Effector CD8-positive, alpha-beta T cell (primary cell): ENCODE results near the gene TAS2R7.
"Not testable (repeated sequence)": the region's sequence is repeated elsewhere in the genome, so short reads cannot be mapped to it uniquely, and the experiment has no call there.

Source experiments
- DNase-seq: peaks from one replicate; lab custom pipeline; 2025; lab: John Stamatoyannopoulos, UW
- total RNA-seq, 4 experiments: gene quantifications; one replicate each; lab custom pipeline; 2026; lab: John Stamatoyannopoulos, UW

TAS2R7 gene
- total RNA-seq = 0 to 0.12 (median 0) reads per million in 4 experiments

GRCh38 chr12:10802587-10802986 lies at the start of gene TAS2R7:
TAS2R7 (minus strand) TSS chr12:10802627; CDS start chr12:10802570, 57 bp downstream.
- no peak for DNase-seq

- DNase-seq = no peak
Observed at GRCh38 chr12:10851243-10851858, 48.9 kb upstream of the TAS2R7 start.

GRCh38 chr12:10849425-10849878 lies 47.0 kb upstream of the TAS2R7 start, which contains the start of gene PRR4:
PRR4 (minus strand) TSS chr12:10849475; CDS start chr12:10849437, 38 bp downstream.
- DNase-seq = no peak

- DNase-seq = no peak
Observed at GRCh38 chr12:10847744-10848143, 45.3 kb upstream of the TAS2R7 start.

- DNase-seq = no peak
Observed at GRCh38 chr12:10842862-10843261, 40.4 kb upstream of the TAS2R7 start.

- no peak for DNase-seq
Observed at GRCh38 chr12:10838461-10838860, 36.0 kb upstream of the TAS2R7 start.

- no peak for DNase-seq
Observed at GRCh38 chr12:10829994-10830393, 27.6 kb upstream of the TAS2R7 start.

GRCh38 chr12:10826258-10826657 lies 23.8 kb upstream of the TAS2R7 start, which contains the start of gene TAS2R10:
TAS2R10 (minus strand) TSS chr12:10826358; CDS start chr12:10826269, 89 bp downstream.
- DNase-seq = no peak

- no peak for DNase-seq
Observed at GRCh38 chr12:10824957-10825356, 22.5 kb upstream of the TAS2R7 start.

- DNase-seq = no peak
Observed at GRCh38 chr12:10811883-10812536, 9.6 kb upstream of the TAS2R7 start.

- no peak for DNase-seq
Observed at GRCh38 chr12:10810068-10810467, 7.6 kb upstream of the TAS2R7 start, which contains the start of gene TAS2R9. TAS2R9 (minus strand) TSS chr12:10810168; CDS start chr12:10810075, 93 bp downstream.

GRCh38 chr12:10807186-10807585 lies 4.8 kb upstream of the TAS2R7 start, which contains the start of gene TAS2R8:
TAS2R8 (minus strand) TSS chr12:10807286; CDS start chr12:10806980, 306 bp downstream.
- no peak for DNase-seq

- no peak for DNase-seq
Observed at GRCh38 chr12:10801741-10802140, 686 bp downstream of the TAS2R7 start.

GRCh38 chr12:10794222-10794621 lies 8.2 kb downstream of the TAS2R7 start:
- no peak for DNase-seq

GRCh38 chr12:10791769-10792168 lies 10.7 kb downstream of the TAS2R7 start:
- not testable (repeated sequence) for DNase-seq

- no peak for DNase-seq
Observed at GRCh38 chr12:10783252-10783651, 19.2 kb downstream of the TAS2R7 start.

- DNase-seq = no peak
Observed at GRCh38 chr12:10779103-10779502, 23.3 kb downstream of the TAS2R7 start.

GRCh38 chr12:10771132-10771733 lies 31.2 kb downstream of the TAS2R7 start:
- no peak for DNase-seq

- no peak for DNase-seq
Observed at GRCh38 chr12:10759657-10760056, 42.8 kb downstream of the TAS2R7 start.

GRCh38 chr12:10756194-10756593 lies 46.2 kb downstream of the TAS2R7 start:
- DNase-seq = no peak

- DNase-seq = no peak
Observed at GRCh38 chr12:10753059-10753458, 49.4 kb downstream of the TAS2R7 start.
